ENCODE measurements around the gene GPM6B.

GPM6B gene

DNA sequence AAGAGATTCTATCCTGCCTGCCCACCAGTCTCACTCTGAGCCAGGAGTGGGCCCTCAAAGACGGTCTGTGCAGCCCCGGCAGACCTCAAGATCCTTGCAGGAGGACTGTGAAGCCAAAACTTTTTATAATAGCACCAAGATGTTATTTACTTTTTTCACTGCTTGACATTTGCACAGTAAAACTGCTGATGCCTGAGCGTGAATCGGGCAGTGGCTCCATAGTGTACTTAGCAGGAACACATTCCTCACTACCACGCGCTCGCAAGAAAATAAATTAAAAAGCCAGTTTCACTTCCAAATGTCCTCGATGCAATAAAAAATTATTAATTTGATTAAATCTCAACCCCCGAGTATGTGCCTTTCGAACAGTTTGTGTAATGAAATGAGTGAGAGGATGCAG, 22.5 kb downstream of the GPM6B start:
- Histone ChIP-seq H3K9me3 (ENCODE audit: control insufficient read depth in 1 of 2, low read length in 2 of 2) (no peaks in the 10 kb centered on the region), H3K4me1 (ENCODE audit: control insufficient read depth in 1 of 2, insufficient read depth in 2 of 2, low read length in 2 of 2) (no peaks in the 10 kb centered on the region), H3K4me3 (ENCODE audit: low read depth in 1 of 2, low read length in 2 of 2) (no peak overlapping the region), H3K27me3 (ENCODE audit: control insufficient read depth in 1 of 2, insufficient read depth in 2 of 2, low read length in 2 of 2) (no peaks in the 10 kb centered on the region), H3K9ac (ENCODE audit: low read depth in 1 of 2, low read length in 2 of 2) (no peak overlapping the region), H3K27ac (ENCODE audit: low read depth, low read length) (no peak overlapping the region), H3K36me3 (ENCODE audit: control insufficient read depth in 1 of 2, insufficient read depth in 2 of 2, low read length in 2 of 2) (no peaks in the 10 kb centered on the region)

DNA sequence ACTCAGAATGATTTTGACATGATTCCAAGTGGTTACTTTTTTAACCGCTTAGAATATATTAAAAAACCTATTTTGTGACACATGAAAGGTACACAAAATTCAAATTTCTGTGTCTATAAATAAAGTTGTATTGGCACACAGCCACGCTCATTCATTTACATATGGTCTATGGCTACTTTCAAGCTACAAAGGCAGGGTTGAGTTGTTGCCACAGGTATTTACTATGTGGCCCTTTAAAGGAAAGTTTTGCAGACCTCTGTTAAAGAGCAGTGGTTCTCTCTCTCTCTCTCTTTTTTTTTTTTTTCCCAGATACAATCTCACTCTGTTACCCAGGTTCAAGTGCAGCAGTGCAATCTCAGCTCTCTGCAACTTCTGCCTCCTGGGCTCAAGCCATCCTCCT, 23.0 kb downstream of the GPM6B start:
- no peak overlapping the region for H3K9ac ChIP-seq (ENCODE audit: low read depth in 1 of 2, low read length in 2 of 2)
- no peaks in the 10 kb centered on the region for H3K9me3 ChIP-seq (ENCODE audit: control insufficient read depth in 1 of 2, low read length in 2 of 2)
- no peaks in the 10 kb centered on the region for H3K36me3 ChIP-seq (ENCODE audit: control insufficient read depth in 1 of 2, insufficient read depth in 2 of 2, low read length in 2 of 2)
- H3K4me3 ChIP-seq (ENCODE audit: low read depth in 1 of 2, low read length in 2 of 2): no peak overlapping the region
- no peaks in the 10 kb centered on the region for H3K27me3 ChIP-seq (ENCODE audit: control insufficient read depth in 1 of 2, insufficient read depth in 2 of 2, low read length in 2 of 2)
- no peaks in the 10 kb centered on the region for H3K4me1 ChIP-seq (ENCODE audit: control insufficient read depth in 1 of 2, insufficient read depth in 2 of 2, low read length in 2 of 2)
- no peak overlapping the region for H3K27ac ChIP-seq (ENCODE audit: low read depth, low read length)

DNA sequence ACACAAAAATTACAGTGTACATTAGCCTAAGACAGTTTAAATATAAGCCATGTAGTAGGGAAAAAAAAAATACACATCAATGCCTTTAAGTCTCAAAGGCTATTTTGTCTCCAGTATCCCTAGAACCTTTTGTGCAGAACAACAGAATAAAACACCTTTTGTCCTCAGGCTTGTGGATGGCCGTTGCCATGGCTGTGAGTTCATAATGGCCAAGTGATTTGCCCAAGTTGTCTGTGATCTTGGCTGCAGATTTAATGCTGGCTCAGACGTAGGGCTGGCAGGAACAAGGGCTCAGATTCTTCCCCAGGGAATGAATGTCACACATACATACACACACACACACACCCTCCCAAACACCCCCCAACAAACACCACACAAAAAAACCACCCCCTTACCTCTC, 25.3 kb downstream of the GPM6B start:
- H3K4me3 ChIP-seq (ENCODE audit: low read depth in 1 of 2, low read length in 2 of 2): no peak overlapping the region
- H3K9me3 ChIP-seq (ENCODE audit: control insufficient read depth in 1 of 2, low read length in 2 of 2): no peaks in the 10 kb centered on the region
- no peaks in the 10 kb centered on the region for H3K4me1 ChIP-seq (ENCODE audit: control insufficient read depth in 1 of 2, insufficient read depth in 2 of 2, low read length in 2 of 2)
- no peaks in the 10 kb centered on the region for H3K36me3 ChIP-seq (ENCODE audit: control insufficient read depth in 1 of 2, insufficient read depth in 2 of 2, low read length in 2 of 2)
- H3K9ac ChIP-seq (ENCODE audit: low read depth in 1 of 2, low read length in 2 of 2): no peak overlapping the region
- no peaks in the 10 kb centered on the region for H3K27me3 ChIP-seq (ENCODE audit: control insufficient read depth in 1 of 2, insufficient read depth in 2 of 2, low read length in 2 of 2)
- H3K27ac ChIP-seq (ENCODE audit: low read depth, low read length): no peak overlapping the region

DNA sequence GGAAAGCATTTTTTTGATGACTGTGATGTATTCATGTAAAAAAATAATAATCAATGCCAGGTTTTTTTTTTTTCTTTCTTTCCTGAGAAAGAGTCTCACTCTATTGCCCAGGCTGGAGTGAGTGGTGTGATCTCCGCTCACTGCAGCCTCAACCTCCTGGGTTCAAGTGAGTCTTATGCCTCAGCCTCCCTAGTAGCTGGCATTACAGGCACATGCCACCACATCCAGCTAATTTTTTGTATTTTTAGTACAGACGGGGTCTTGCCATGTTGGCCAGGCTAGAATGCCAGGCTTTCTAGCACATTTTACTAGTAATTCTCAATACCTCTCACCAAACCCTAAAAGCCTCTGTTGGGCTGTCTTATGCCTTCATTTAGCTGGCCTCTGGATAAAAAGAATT, 25.7 kb downstream of the GPM6B start:
- no peak overlapping the region for H3K4me3 ChIP-seq (ENCODE audit: low read depth in 1 of 2, low read length in 2 of 2)

DNA sequence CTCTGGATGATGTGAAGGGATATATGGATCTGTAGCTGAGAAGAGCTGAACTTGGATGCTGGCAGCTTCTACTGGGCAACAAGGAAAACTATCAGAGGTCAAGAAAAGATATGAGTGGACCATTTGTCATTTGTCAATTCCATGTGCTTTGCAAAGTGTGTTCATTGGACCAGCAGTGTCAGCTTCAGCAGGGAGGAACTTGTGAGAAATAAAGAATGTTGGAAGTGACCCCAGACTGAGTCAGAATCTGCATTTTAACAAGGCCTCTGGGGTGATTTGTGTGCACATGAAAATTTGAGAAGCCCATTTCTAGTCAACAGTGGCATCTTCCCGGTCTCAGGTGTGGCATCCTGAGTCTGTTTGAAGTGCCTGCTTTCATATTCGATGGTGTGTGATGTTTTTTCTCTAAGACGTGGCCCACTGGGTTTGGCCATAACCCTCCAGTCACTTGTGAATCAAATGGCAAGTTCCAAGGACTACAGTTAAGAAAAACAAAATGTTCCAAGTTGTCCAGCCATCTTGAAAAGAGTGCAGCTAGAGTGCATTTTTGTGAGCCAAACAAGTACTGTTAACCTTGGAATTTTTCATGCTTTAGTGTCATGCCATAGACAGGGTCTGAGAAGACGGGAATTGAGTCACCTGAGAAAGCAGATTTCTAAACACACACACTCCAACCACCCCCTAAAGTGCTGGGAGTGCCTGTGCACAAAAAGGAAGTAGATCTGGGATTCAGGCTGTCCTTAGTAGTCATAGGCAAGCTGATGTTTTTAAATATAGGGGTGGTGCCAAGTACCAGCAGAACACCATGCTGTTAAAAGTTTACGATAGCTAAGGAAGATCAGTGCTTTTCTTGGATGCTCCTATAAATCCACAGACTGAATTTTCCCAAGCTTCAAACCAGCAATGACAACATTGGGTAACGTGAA, 26.4 kb downstream of the GPM6B start:
- no peaks in the 10 kb centered on the region for H3K36me3 ChIP-seq (ENCODE audit: control insufficient read depth in 1 of 2, insufficient read depth in 2 of 2, low read length in 2 of 2)
- H3K4me1 ChIP-seq (ENCODE audit: control insufficient read depth in 1 of 2, insufficient read depth in 2 of 2, low read length in 2 of 2): no peaks in the 10 kb centered on the region
- H3K27me3 ChIP-seq (ENCODE audit: control insufficient read depth in 1 of 2, insufficient read depth in 2 of 2, low read length in 2 of 2): no peaks in the 10 kb centered on the region
- no peak overlapping the region for H3K27ac ChIP-seq (ENCODE audit: low read depth, low read length)
- H3K4me3 ChIP-seq (ENCODE audit: low read depth in 1 of 2, low read length in 2 of 2): no peak overlapping the region
- H3K9me3 ChIP-seq (ENCODE audit: control insufficient read depth in 1 of 2, low read length in 2 of 2): no peaks in the 10 kb centered on the region
- no peak overlapping the region for H3K9ac ChIP-seq (ENCODE audit: low read depth in 1 of 2, low read length in 2 of 2)

More for the DNA sequence above, 25.7 kb downstream of the GPM6B start:
- no peaks in the 10 kb centered on the region for H3K9me3 ChIP-seq (ENCODE audit: control insufficient read depth in 1 of 2, low read length in 2 of 2)
- no peak overlapping the region for H3K9ac ChIP-seq (ENCODE audit: low read depth in 1 of 2, low read length in 2 of 2)
- no peaks in the 10 kb centered on the region for H3K27me3 ChIP-seq (ENCODE audit: control insufficient read depth in 1 of 2, insufficient read depth in 2 of 2, low read length in 2 of 2)
- H3K4me1 ChIP-seq (ENCODE audit: control insufficient read depth in 1 of 2, insufficient read depth in 2 of 2, low read length in 2 of 2): no peaks in the 10 kb centered on the region
- H3K27ac ChIP-seq (ENCODE audit: low read depth, low read length): no peak overlapping the region
- H3K36me3 ChIP-seq (ENCODE audit: control insufficient read depth in 1 of 2, insufficient read depth in 2 of 2, low read length in 2 of 2): no peaks in the 10 kb centered on the region

DNA sequence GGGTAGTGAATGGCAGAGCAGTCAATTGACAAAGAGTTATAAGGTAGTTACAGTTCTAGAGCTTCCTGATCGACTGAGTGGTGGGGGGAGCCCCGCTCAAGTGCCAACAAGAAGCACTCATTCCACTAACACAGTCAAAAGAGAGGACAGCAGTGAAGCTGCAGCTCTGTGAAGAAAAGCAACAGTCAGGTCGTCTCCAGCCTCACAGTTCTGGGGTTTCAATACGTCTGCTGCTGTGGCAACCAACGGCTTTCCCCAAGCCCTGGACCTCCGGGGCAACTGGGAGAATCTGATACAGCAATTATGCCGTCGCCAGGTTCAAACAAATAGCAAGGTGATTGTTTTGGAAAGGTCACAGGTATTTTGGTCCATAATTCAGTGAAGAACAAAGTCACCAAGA, 30.8 kb downstream of the GPM6B start:
- H3K9me3 ChIP-seq (ENCODE audit: control insufficient read depth in 1 of 2, low read length in 2 of 2): no peaks in the 10 kb centered on the region
- no peak overlapping the region for H3K4me3 ChIP-seq (ENCODE audit: low read depth in 1 of 2, low read length in 2 of 2)
- H3K27ac ChIP-seq (ENCODE audit: low read depth, low read length): no peak overlapping the region
- no peaks in the 10 kb centered on the region for H3K27me3 ChIP-seq (ENCODE audit: control insufficient read depth in 1 of 2, insufficient read depth in 2 of 2, low read length in 2 of 2)
- no peaks in the 10 kb centered on the region for H3K4me1 ChIP-seq (ENCODE audit: control insufficient read depth in 1 of 2, insufficient read depth in 2 of 2, low read length in 2 of 2)
- H3K36me3 ChIP-seq (ENCODE audit: control insufficient read depth in 1 of 2, insufficient read depth in 2 of 2, low read length in 2 of 2): no peaks in the 10 kb centered on the region
- H3K9ac ChIP-seq (ENCODE audit: low read depth in 1 of 2, low read length in 2 of 2): no peak overlapping the region

DNA sequence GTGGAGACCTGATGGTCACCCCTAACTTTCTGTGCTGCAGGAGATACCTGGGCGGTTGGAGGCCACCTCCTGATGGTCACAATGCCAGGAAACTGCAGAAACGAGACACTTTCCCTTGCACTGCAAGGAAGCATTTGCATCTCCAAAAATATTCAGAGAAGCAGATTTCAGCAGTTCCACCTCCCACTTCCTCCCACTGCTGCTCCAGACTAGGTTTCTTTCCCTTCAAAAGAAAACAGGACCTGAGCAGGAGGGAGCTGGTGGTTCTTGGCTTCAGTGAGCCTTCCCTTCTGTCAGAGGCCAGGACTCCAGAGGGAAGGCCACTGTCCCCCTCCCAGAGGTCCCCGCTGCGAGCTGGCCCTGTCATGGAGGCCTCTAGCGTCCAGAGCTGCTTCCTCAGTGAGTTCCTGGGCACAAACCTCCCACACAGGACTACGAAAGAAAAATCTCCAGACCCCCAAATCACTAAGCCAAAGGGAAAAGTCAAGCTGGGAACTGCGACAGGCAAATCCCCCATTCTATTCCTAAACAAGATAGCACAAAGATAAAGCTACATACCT, 35.9 kb downstream of the GPM6B start:
- Histone ChIP-seq H3K27me3 (ENCODE audit: control insufficient read depth in 1 of 2, insufficient read depth in 2 of 2, low read length in 2 of 2) (no peaks in the 10 kb centered on the region), H3K27ac (ENCODE audit: low read depth, low read length) (no peak overlapping the region), H3K36me3 (ENCODE audit: control insufficient read depth in 1 of 2, insufficient read depth in 2 of 2, low read length in 2 of 2) (peaks cover 2 to 6% of the 10 kb centered on the region in 2 donors), H3K9ac (ENCODE audit: low read depth in 1 of 2, low read length in 2 of 2) (no peak overlapping the region), H3K4me3 (ENCODE audit: low read depth in 1 of 2, low read length in 2 of 2) (no peak overlapping the region), H3K4me1 (ENCODE audit: control insufficient read depth in 1 of 2, insufficient read depth in 2 of 2, low read length in 2 of 2) (no peaks in the 10 kb centered on the region), H3K9me3 (ENCODE audit: control insufficient read depth in 1 of 2, low read length in 2 of 2) (no peaks in the 10 kb centered on the region)

DNA sequence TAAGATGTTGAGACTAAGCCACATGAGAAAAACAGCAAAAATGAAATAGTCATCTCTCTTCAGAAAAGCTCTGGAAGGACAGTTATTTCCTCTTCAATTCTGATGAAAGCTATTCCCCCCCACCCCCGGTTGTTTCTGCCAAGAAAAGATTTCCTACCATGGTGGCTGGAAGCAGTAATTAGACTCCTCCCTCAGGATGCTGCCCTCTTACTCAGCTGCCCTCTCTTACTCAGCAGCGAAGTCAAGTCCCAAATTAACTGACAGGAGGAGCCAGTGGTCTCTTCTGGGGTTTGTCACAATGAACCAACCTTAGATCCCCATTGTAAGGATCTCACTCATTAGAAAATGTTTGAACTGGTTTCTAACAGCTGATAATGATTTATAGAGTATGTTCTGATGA, 38.0 kb downstream of the GPM6B start:
- H3K4me1 ChIP-seq (ENCODE audit: control insufficient read depth in 1 of 2, insufficient read depth in 2 of 2, low read length in 2 of 2): no peaks in the 10 kb centered on the region
- H3K36me3 ChIP-seq (ENCODE audit: control insufficient read depth in 1 of 2, insufficient read depth in 2 of 2, low read length in 2 of 2): peaks cover 6 to 21% of the 10 kb centered on the region in 2 donors
- no peak overlapping the region for H3K9ac ChIP-seq (ENCODE audit: low read depth in 1 of 2, low read length in 2 of 2)
- H3K9me3 ChIP-seq (ENCODE audit: control insufficient read depth in 1 of 2, low read length in 2 of 2): no peaks in the 10 kb centered on the region
- H3K27ac ChIP-seq (ENCODE audit: low read depth, low read length): no peak overlapping the region
- no peak overlapping the region for H3K4me3 ChIP-seq (ENCODE audit: low read depth in 1 of 2, low read length in 2 of 2)
- no peaks in the 10 kb centered on the region for H3K27me3 ChIP-seq (ENCODE audit: control insufficient read depth in 1 of 2, insufficient read depth in 2 of 2, low read length in 2 of 2)

DNA sequence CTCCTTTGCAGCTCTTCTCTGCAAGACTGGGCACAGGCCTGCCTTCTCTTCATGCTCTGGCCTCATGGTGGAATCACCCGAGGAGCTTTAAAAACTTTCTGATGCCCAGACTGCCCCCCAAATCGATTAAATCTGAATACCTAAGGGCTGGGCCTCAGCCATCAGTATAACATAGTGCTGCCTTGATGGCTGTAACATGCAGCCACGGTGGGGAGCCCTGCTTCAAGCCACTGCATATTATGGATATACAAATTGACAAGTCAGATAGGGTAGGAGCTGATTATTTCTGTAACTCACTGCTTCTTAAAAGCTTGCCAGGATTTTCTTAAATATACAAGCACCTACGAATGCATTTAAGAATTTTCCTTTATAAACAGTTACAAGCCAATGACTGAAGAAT, 40.5 kb downstream of the GPM6B start:
- H3K27me3 ChIP-seq (ENCODE audit: control insufficient read depth in 1 of 2, insufficient read depth in 2 of 2, low read length in 2 of 2): no peaks in the 10 kb centered on the region
- H3K9ac ChIP-seq (ENCODE audit: low read depth in 1 of 2, low read length in 2 of 2): no peak overlapping the region
- no peaks in the 10 kb centered on the region for H3K9me3 ChIP-seq (ENCODE audit: control insufficient read depth in 1 of 2, low read length in 2 of 2)
- H3K4me3 ChIP-seq (ENCODE audit: low read depth in 1 of 2, low read length in 2 of 2): no peak overlapping the region
- no peaks in the 10 kb centered on the region for H3K4me1 ChIP-seq (ENCODE audit: control insufficient read depth in 1 of 2, insufficient read depth in 2 of 2, low read length in 2 of 2)
- no peak overlapping the region for H3K27ac ChIP-seq (ENCODE audit: low read depth, low read length)
- peaks cover 6 to 27% of the 10 kb centered on the region in 2 donors for H3K36me3 ChIP-seq (ENCODE audit: control insufficient read depth in 1 of 2, insufficient read depth in 2 of 2, low read length in 2 of 2)

DNA sequence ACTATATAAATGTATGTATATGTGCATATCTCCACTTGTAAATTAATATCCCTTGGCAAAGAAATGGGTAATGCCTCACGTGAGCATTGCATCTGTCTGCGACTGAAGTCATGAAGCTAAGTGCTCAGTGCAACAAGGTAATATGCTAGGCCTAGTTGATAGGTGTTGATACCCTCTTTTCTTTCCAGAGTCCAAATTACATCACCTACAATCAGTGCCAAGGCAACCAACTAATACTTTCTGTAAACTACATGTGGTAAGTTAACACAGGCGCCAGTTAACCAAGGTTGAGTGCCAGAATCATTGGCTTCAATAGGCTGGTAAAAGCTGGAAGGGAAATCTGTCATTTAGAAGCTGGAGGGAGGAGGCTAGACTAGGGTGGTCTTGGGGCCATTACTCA, 41.1 kb downstream of the GPM6B start:
- Histone ChIP-seq H3K27ac (ENCODE audit: low read depth, low read length) (no peak overlapping the region), H3K9ac (ENCODE audit: low read depth in 1 of 2, low read length in 2 of 2) (no peak overlapping the region), H3K9me3 (ENCODE audit: control insufficient read depth in 1 of 2, low read length in 2 of 2) (no peaks in the 10 kb centered on the region), H3K4me3 (ENCODE audit: low read depth in 1 of 2, low read length in 2 of 2) (no peak overlapping the region), H3K36me3 (ENCODE audit: control insufficient read depth in 1 of 2, insufficient read depth in 2 of 2, low read length in 2 of 2) (peaks cover 6 to 27% of the 10 kb centered on the region in 2 donors), H3K27me3 (ENCODE audit: control insufficient read depth in 1 of 2, insufficient read depth in 2 of 2, low read length in 2 of 2) (no peaks in the 10 kb centered on the region), H3K4me1 (ENCODE audit: control insufficient read depth in 1 of 2, insufficient read depth in 2 of 2, low read length in 2 of 2) (no peaks in the 10 kb centered on the region)
